Activated B cell treated with CpG ODN at 0.5 μM for 24 hours (primary cell): ENCODE results near the gene ASRGL1. TPM values are rescaled to one million over a fixed set of nuclear protein-coding genes. Genes with fewer than 3 reads are reported as not detected.

Source experiments
- ATAC-seq: fragments of 200-7000 bp; cut with Tn5 transposase; one replicate; pipeline ENCODE4 v1.10.0; 2021; ENCODE audit warnings: low read depth, mild to moderate bottlenecking, moderate library complexity
- CTCF ChIA-PET: fragments of 350-600 bp; sonication (Branson Sonifier 250); formaldehyde crosslinking; loops from one replicate; lab custom pipeline; 2021; ENCODE audit warnings: antibody characterized with exemption; lab: Charles Lee
- POLR2A ChIA-PET: fragments of 350-600 bp; sonication (Branson Sonifier 250); formaldehyde crosslinking; loops from one replicate; lab custom pipeline; 2021; ENCODE audit warnings: antibody characterized with exemption; lab: Charles Lee
- DNase-seq: peaks from one replicate; pipeline ENCODE4 v3.0.0; 2022
- H3K27ac Mint-ChIP-seq: one replicate; pipeline ENCODE4 v1.8.0; 2020; ENCODE audit warnings: mixed read lengths
- H3K27me3 Mint-ChIP-seq: one replicate; pipeline ENCODE4 v1.8.0; 2021; ENCODE audit warnings: mixed read lengths
- H3K36me3 Mint-ChIP-seq: one replicate; pipeline ENCODE4 v1.8.0; 2021; ENCODE audit warnings: low read depth, mixed read lengths
- H3K4me1 Mint-ChIP-seq: one replicate; pipeline ENCODE4 v1.8.0; 2021; ENCODE audit warnings: mixed read lengths
- H3K4me3 Mint-ChIP-seq: one replicate; pipeline ENCODE4 v1.8.0; 2020; ENCODE audit warnings: mild to moderate bottlenecking, mixed read lengths
- H3K9me3 Mint-ChIP-seq: one replicate; pipeline ENCODE4 v1.8.0; 2020; ENCODE audit warnings: mixed read lengths
- intact Hi-C: fragments of 100-400 bp; cut with micrococcal nuclease; formaldehyde crosslinking; loops from one replicate; pipeline ENCODE4 v1.15.1; 2024
- total RNA-seq: library from RNA; stranded (reverse); gene quantifications from 2 replicates; pipeline ENCODE4 v1.2.3, GENCODE V29; 2022
- TF ChIP-seq, protein P1 (sequence below): fragments of 200-600 bp; IDR thresholded peaks from one replicate; pipeline ENCODE4 v1.8.0; 2022; ENCODE audit warnings: antibody characterized with exemption, mild to moderate bottlenecking

Gene ASRGL1
- total RNA-seq, result 0.98 and 1.3 TPM in 2 replicates

DNA sequence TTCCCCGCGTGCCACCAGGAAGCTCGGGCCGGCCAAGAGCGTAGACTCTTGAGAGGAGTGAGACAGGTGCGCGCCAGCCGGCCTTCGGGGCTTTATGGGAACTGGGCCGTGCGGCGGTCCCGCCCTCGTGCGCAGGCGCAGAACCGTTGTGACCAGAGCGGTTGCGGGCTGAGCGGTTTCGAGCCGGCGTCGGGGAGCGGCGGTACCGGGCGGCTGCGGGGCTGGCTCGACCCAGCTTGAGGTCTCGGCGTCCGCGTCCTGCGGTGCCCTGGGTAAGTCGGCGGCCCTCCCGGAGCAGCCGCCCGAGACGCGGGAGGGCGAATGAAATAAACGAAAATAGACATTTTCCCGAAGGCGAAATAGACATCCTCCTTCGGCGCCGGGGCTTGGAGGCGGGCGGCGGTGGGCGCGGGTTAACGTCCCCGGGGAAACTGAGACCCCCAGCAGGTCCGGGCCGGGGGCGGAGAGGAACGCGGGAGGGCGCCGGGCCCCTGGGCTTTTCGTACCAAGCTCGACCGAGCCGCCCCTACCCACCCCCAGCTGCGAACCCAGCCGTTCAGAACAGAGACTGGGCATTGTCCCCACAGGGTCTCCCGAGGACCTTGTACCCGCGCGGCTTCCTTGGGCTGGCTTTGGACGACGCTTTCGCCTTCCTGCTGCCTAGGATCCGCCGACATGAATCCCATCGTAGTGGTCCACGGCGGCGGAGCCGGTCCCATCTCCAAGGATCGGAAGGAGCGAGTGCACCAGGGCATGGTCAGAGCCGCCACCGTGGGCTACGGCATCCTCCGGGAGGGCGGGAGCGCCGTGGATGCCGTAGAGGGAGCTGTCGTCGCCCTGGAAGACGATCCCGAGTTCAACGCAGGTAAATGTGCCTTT lies at the start of gene ASRGL1:
ASRGL1 (plus strand) TSS at position 146 of the 879 bp plus-strand sequence; CDS start at position 676, 530 bp downstream.
- Mint-ChIP-seq H3K4me3 (peak within 1 kb of the TSS; percentile 84), H3K27ac (no peak within 1 kb of the TSS), H3K4me1 (peaks cover 16% of the 10 kb centered on the region), H3K36me3 (no peaks in the 10 kb centered on the region), H3K9me3 (no peaks in the 10 kb centered on the region), H3K27me3 (peaks cover 12% of the 10 kb centered on the region)
- peak; percentile 83 for DNase-seq
- CTCF ChIA-PET, result interaction anchor here (1.5 kb wide), 1 partner anchor 255 kb away, joined by 4 read pairs; no protein-coding TSS in a partner anchor
- POLR2A ChIA-PET, result interaction anchor here (0.5 to 1.3 kb wide), 6 partner anchors 10 to 544 kb away, joined by 3 read pairs; partner anchors contain the start of gene SLC3A2
- TF ChIP-seq, protein P1, sequence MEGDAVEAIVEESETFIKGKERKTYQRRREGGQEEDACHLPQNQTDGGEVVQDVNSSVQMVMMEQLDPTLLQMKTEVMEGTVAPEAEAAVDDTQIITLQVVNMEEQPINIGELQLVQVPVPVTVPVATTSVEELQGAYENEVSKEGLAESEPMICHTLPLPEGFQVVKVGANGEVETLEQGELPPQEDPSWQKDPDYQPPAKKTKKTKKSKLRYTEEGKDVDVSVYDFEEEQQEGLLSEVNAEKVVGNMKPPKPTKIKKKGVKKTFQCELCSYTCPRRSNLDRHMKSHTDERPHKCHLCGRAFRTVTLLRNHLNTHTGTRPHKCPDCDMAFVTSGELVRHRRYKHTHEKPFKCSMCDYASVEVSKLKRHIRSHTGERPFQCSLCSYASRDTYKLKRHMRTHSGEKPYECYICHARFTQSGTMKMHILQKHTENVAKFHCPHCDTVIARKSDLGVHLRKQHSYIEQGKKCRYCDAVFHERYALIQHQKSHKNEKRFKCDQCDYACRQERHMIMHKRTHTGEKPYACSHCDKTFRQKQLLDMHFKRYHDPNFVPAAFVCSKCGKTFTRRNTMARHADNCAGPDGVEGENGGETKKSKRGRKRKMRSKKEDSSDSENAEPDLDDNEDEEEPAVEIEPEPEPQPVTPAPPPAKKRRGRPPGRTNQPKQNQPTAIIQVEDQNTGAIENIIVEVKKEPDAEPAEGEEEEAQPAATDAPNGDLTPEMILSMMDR, result no peak
- intact Hi-C loops, result loop anchor here (2.0 kb wide), 1 partner anchor 107 kb away; no protein-coding TSS in a partner anchor
- peak; percentile 88 for ATAC-seq

DNA sequence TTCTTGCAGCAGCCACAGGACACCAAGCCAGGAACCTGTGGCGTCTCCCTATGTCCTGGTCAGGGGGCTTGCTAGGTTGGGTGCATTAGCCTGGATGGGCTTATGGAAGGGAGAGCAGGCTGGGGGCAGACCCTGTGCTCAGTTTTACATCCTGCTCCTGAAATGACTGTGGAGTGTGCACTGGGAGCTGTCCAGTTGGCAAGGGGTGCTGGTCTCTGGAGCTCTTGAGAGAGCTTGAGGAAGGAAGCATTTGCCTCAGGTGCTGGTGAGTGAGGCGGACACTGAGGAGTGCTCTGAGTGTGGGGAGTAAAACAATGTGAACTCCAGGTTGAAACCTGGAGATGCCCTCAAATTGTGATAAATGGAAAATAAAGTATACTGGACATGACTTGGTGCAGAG lies 41.7 kb upstream of the ASRGL1 start:
- no peaks in the 10 kb centered on the region for H3K9me3 Mint-ChIP-seq
- ATAC-seq, result no peak
- TF ChIP-seq, protein P1, result no peak
- no peak for DNase-seq
- H3K36me3 Mint-ChIP-seq, result no peaks in the 10 kb centered on the region
- H3K4me1 Mint-ChIP-seq, result no peaks in the 10 kb centered on the region
- no peak overlapping the region for H3K4me3 Mint-ChIP-seq
- ChIA-PET POLR2A (no interaction called here), CTCF (no interaction called here)
- intact Hi-C loops, result no loop called here
- peaks cover 20% of the 10 kb centered on the region for H3K27me3 Mint-ChIP-seq
- H3K27ac Mint-ChIP-seq, result no peak overlapping the region

DNA sequence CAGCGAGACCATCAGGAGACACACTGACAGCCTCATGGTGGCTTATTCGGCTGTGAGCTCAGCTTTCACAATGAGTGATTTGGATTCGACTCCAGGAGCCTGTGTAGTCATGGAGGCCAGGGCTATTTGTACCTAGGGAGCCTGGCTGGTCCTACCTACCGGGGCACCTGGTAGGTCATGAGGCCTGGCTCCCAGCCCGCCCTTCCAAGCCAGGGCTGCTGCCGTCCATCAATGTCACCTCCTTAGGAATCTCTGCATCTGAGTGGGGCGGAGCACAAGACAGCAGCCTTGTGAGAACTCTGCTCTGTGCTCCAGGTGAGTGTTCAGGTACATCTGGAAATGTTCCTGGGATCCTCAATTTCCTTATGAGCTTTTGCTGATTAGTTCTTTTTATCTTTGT lies 38.3 kb upstream of the ASRGL1 start, which contains the start of gene SCGB1D4:
SCGB1D4 (minus strand) TSS at position 101 of the 400 bp plus-strand sequence; CDS start at position 36, 65 bp downstream.
- no peak within 1 kb of the TSS for H3K4me3 Mint-ChIP-seq
- TF ChIP-seq, protein P1, result no peak
- H3K36me3 Mint-ChIP-seq, result no peaks in the 10 kb centered on the region
- intact Hi-C loops, result no loop called here
- no peaks in the 10 kb centered on the region for H3K9me3 Mint-ChIP-seq
- DNase-seq (no peak), ATAC-seq (no peak)
- no peak within 1 kb of the TSS for H3K27ac Mint-ChIP-seq
- ChIA-PET POLR2A (no interaction called here), CTCF (no interaction called here)
- no peaks in the 10 kb centered on the region for H3K4me1 Mint-ChIP-seq
- peaks cover 21% of the 10 kb centered on the region for H3K27me3 Mint-ChIP-seq

DNA sequence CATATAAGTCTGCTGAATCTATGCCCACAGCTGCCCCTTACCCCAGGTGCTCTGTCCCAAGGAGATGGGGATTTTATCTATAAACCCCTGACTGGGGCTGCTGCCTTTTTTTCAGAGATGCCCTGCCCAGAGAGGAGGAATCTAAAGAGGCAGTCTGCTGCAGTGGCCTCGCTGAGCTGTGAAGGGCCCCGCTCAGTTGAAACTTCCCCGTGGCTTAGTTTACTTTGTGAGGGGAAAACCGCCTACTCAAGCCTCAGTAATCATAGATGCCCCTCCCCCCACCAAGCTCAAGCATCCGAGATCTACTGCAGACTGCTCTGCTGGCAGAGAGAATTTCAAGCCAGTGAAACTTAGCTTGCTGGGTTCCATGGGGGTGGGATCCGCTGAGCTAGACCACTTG lies 31.0 kb upstream of the ASRGL1 start:
- ATAC-seq (no peak), DNase-seq (no peak)
- Mint-ChIP-seq H3K4me3 (no peak overlapping the region), H3K4me1 (peaks cover 3% of the 10 kb centered on the region), H3K36me3 (no peaks in the 10 kb centered on the region), H3K27ac (no peak overlapping the region), H3K27me3 (peaks cover 34% of the 10 kb centered on the region), H3K9me3 (peaks cover 6% of the 10 kb centered on the region)
- intact Hi-C loops, result no loop called here
- TF ChIP-seq, protein P1, result no peak
- CTCF ChIA-PET, result interaction anchor here (0.5 kb wide), 1 partner anchor 1045 kb away, joined by 3 read pairs; no protein-coding TSS in a partner anchor
- POLR2A ChIA-PET, result no interaction called here

DNA sequence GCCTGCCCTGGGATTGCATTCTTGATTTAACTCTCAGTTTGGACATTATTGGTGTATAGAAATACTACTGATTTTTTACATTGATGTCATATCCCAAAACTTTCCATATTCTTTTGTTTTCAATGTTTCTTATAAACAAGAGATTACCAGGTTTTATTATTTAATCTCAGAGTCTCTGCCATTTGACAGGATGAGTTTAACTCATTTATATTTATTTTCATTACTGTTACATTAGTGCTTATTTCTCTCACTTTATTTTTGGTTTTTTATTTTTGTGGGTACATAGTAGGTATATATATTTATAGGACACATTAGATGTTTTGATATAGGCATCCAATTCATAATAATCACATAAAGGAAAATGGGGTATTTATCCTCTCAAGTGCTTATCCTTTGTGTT lies 29.3 kb upstream of the ASRGL1 start:
- Mint-ChIP-seq H3K4me1 (peaks cover 12% of the 10 kb centered on the region), H3K4me3 (no peak overlapping the region), H3K36me3 (no peaks in the 10 kb centered on the region), H3K27ac (no peak overlapping the region), H3K9me3 (peaks cover 6% of the 10 kb centered on the region), H3K27me3 (peaks cover 40% of the 10 kb centered on the region)
- intact Hi-C loops, result no loop called here
- CTCF ChIA-PET, result no interaction called here
- no peak for DNase-seq
- no peak for ATAC-seq
- POLR2A ChIA-PET, result no interaction called here
- TF ChIP-seq, protein P1, result no peak
